Endothelial cell (in vitro differentiated cells): Measurements from ENCODE around the gene GPR176. TPM values are rescaled to one million over a fixed set of nuclear protein-coding genes. Genes with fewer than 3 reads are reported as not detected.

Experiments used
- DNase-seq: peaks from one replicate; pipeline ENCODE4 v3.0.0; 2021; ENCODE audit warnings: low spot score
- H3K27ac Mint-ChIP-seq: one replicate; pipeline ENCODE4 v1.8.0; 2021; ENCODE audit warnings: mixed read lengths, inconsistent platforms; ENCODE audit not compliant: unreplicated experiment
- H3K27me3 Mint-ChIP-seq: one replicate; pipeline ENCODE4 v1.8.0; 2021; ENCODE audit warnings: mild to moderate bottlenecking, moderate library complexity, mixed read lengths, inconsistent platforms; ENCODE audit not compliant: unreplicated experiment
- H3K36me3 Mint-ChIP-seq: one replicate; pipeline ENCODE4 v1.8.0; 2021; ENCODE audit warnings: mild to moderate bottlenecking, low read depth, mixed read lengths, inconsistent platforms; ENCODE audit not compliant: unreplicated experiment
- H3K4me1 Mint-ChIP-seq: one replicate; pipeline ENCODE4 v1.8.0; 2021; ENCODE audit warnings: mild to moderate bottlenecking, mixed read lengths, inconsistent platforms; ENCODE audit not compliant: unreplicated experiment
- H3K4me3 Mint-ChIP-seq: one replicate; pipeline ENCODE4 v1.8.0; 2021; ENCODE audit warnings: mild to moderate bottlenecking, mixed read lengths, inconsistent platforms; ENCODE audit not compliant: unreplicated experiment
- H3K9me3 Mint-ChIP-seq: one replicate; pipeline ENCODE4 v1.8.0; 2021; ENCODE audit warnings: mixed read lengths, inconsistent platforms; ENCODE audit not compliant: unreplicated experiment
- total RNA-seq: library from RNA; stranded (reverse); fragmentation: NEBNext Ultra II Directional; extraction: Animal tissue kit (Norgen Biotek cat#: 25700); gene quantifications from one replicate; pipeline ENCODE4 v1.2.1, GENCODE V29; 2021; ENCODE audit not compliant: unreplicated experiment
- TF ChIP-seq, protein P1 (sequence below): fragments of 200-600 bp; sonication (generic); IDR thresholded peaks from one replicate; pipeline ENCODE4 v1.5.0; 2021; ENCODE audit warnings: antibody characterized with exemption; ENCODE audit not compliant: unreplicated experiment

The GPR176 gene
- total RNA-seq, 1 donor from 2014 or later: 2.4 TPM

DNA sequence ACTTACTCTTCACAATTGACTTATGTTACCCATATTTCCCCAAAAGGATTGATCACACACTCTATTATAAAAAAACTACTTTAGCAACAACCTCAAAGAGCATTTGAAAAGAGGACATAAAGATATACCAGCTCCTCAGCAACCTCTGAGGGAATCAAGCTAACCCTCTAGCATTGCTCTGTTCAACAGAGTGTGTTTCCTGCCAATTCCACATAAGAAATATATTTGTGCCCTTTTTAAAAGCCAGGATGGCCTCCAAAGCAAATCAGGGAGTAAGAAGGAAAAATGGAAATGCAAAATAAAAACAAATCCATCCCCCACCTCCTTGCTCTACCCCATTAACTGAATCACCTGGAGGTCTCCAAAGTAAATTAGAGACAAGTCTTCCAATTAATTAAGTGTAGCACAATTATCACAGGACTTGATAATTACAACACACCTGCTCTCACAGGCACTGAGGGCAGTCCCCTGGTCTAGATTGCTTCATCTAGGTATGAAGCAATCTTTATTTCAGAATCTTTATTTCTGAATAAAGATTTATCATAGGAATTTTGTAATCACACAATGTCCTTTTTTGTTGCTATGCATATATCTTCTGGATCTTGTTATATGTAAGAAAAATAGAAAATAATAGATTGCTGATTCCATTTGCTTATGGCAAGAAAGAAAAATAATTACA is 34.8 kb downstream of the GPR176 start:
- H3K4me1 Mint-ChIP-seq: peaks cover 4% of the 10 kb centered on the region
- H3K4me3 Mint-ChIP-seq: no peak overlapping the region
- TF ChIP-seq, protein P1, sequence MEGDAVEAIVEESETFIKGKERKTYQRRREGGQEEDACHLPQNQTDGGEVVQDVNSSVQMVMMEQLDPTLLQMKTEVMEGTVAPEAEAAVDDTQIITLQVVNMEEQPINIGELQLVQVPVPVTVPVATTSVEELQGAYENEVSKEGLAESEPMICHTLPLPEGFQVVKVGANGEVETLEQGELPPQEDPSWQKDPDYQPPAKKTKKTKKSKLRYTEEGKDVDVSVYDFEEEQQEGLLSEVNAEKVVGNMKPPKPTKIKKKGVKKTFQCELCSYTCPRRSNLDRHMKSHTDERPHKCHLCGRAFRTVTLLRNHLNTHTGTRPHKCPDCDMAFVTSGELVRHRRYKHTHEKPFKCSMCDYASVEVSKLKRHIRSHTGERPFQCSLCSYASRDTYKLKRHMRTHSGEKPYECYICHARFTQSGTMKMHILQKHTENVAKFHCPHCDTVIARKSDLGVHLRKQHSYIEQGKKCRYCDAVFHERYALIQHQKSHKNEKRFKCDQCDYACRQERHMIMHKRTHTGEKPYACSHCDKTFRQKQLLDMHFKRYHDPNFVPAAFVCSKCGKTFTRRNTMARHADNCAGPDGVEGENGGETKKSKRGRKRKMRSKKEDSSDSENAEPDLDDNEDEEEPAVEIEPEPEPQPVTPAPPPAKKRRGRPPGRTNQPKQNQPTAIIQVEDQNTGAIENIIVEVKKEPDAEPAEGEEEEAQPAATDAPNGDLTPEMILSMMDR: no peak
- no peaks in the 10 kb centered on the region for H3K27me3 Mint-ChIP-seq
- H3K9me3 Mint-ChIP-seq: no peaks in the 10 kb centered on the region
- no peaks in the 10 kb centered on the region for H3K36me3 Mint-ChIP-seq
- no peak overlapping the region for H3K27ac Mint-ChIP-seq
- no peak for DNase-seq

DNA sequence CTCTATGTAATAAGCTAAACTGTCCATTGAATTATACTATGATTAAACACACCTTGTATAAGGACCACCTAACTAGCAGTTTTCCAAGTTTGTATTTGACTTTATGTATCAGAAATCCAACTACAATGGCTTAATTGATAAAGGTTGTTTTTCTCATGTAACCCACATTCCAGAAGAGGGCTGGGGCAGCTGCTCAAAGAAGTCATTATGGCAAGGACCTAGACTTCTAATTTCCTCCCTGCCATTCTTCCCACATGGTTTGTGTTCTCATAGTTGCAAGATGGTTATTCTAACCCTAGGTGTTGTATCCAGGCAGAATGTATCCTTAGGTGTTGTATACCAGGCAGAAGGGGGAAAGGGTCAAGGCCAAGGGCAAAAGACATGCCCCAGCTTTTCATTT is 35.7 kb downstream of the GPR176 start:
- Mint-ChIP-seq H3K27ac (no peak overlapping the region), H3K36me3 (no peaks in the 10 kb centered on the region), H3K27me3 (no peaks in the 10 kb centered on the region), H3K9me3 (no peaks in the 10 kb centered on the region), H3K4me3 (no peak overlapping the region), H3K4me1 (peaks cover 4% of the 10 kb centered on the region)
- DNase-seq: no peak
- TF ChIP-seq, protein P1: no peak

DNA sequence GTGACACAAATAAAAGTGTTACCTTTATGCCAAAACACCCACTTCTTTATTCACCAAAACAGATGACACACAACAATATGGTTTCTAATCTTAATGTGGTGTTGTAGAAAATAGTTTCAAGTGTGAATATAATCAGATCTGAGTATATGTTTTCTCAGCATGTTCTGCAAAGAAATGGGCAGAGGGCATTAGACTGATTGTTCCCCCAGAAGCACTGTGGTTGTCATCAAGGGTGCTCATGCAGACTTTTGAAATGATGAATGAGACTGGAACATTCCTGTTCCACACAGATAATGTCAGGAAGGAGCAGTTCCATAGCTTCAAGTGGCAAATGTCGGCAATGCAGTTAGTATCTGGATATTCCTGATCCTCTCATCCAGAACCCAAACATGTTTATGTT is 37.5 kb downstream of the GPR176 start:
- no peak overlapping the region for H3K4me3 Mint-ChIP-seq
- TF ChIP-seq, protein P1: no peak
- no peaks in the 10 kb centered on the region for H3K4me1 Mint-ChIP-seq
- no peaks in the 10 kb centered on the region for H3K9me3 Mint-ChIP-seq
- H3K27me3 Mint-ChIP-seq: no peaks in the 10 kb centered on the region
- H3K27ac Mint-ChIP-seq: no peak overlapping the region
- DNase-seq: no peak
- H3K36me3 Mint-ChIP-seq: no peaks in the 10 kb centered on the region

DNA sequence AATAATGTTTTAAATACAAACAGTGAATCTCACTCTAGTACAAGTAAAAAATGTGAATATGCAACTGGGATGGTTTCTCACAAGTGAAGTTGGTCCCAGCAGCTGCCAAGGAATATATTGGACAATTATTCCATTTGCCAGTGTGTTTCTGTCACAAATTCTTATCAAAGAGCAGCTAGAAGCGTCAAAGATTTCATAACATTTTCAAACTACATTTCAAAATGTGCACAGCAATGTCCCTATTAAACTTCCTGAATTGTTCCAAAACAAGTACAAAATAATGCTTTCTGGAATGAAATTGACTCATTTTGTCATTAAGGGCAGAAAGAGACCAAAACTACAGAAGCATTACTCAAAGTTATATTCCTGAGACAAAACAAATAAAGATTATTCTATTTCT is 38.3 kb downstream of the GPR176 start:
- Mint-ChIP-seq H3K9me3 (no peaks in the 10 kb centered on the region), H3K4me1 (no peaks in the 10 kb centered on the region), H3K27me3 (no peaks in the 10 kb centered on the region), H3K36me3 (no peaks in the 10 kb centered on the region), H3K4me3 (no peak overlapping the region), H3K27ac (no peak overlapping the region)
- TF ChIP-seq, protein P1: no peak
- no peak for DNase-seq

DNA sequence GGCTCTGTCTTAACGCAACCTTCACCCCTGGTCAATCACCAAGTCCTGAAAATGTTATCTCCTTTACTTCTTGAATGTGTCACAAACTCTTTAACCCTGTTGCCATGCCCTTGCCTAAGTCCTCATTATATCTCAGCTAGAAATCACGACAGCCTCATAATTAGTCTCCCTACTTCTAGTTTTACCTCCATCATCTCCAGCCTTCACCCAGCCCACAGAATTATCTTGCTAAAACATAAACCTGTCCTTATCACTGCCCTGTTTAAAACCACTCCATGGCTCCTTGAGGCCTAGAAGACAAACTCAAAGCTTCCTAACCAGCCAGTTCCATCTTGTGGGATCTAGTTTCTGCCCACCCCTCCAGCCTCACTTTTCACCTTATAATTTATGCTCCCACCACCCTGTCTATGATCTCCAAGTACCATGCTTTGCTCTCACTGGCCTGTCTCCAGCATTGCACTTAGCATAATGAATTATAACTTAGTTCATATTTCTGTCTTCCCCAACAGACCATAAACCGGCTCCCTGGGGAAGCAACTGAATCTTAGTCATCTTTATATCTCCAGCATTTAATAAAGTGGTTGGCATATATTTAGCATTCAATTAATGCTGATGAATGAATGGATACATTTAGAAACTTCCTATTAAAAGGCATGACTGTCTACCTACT is 39.2 kb downstream of the GPR176 start:
- TF ChIP-seq, protein P1: no peak
- Mint-ChIP-seq H3K9me3 (no peaks in the 10 kb centered on the region), H3K4me3 (no peak overlapping the region)

More for the DNA sequence above, 39.2 kb downstream of the GPR176 start:
- no peak overlapping the region for H3K27ac Mint-ChIP-seq
- no peaks in the 10 kb centered on the region for H3K27me3 Mint-ChIP-seq
- DNase-seq: no peak
- no peaks in the 10 kb centered on the region for H3K4me1 Mint-ChIP-seq
- H3K36me3 Mint-ChIP-seq: no peaks in the 10 kb centered on the region
